Stimulated activated CD8-positive, alpha-beta memory T cell treated with anti-CD3 and anti-CD28 coated beads, Interleukin-7, amount 100 ng/mL, for 48 hours (primary cell): Measurements from ENCODE around the gene EIF3M.
"Not testable (repeated sequence)": the region's sequence is repeated elsewhere in the genome, so short reads cannot be mapped to it uniquely, and the experiment has no call there.

ENCODE experiments used
- DNase-seq, 2 donors: peaks; one replicate each; pipeline ENCODE4 v3.0.0-alpha.2; 2020; ENCODE audit warnings: low read depth in 1 of 2; ENCODE audit errors: extremely low read depth in 1 of 2

The EIF3M gene

DNA sequence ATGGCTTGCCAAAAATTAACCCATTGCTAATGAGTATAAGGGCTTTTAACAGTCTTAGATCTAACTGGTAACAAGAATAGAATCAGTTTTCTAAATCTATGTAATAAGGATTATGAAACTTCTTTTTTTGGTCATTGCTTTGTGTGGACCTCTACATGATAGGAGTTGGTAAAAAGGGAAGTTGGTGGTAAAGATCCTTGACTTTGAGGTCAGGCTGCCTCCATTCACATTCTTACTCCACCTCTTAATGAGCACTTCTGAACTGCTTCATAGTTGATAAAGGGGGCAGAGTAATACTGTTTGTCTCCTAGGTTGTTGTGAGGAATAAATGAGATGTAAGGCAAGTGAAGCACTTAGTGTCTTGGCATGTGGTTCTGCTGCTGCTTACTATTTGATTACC is 10.6 kb downstream of the EIF3M start:
- DNase-seq = no peak

GRCh38 chr11:32596114-32596513 is 12.5 kb downstream of the EIF3M start:
- DNase-seq = peak in 1 of 2 donors; percentile 32

GRCh38 chr11:32597921-32598320 is 14.3 kb downstream of the EIF3M start:
- DNase-seq = no peak

- DNase-seq = no peak
Observed at GRCh38 chr11:32602657-32603415, 19.2 kb downstream of the EIF3M start.

- no peak for DNase-seq
Observed at GRCh38 chr11:32606220-32606619, 22.6 kb downstream of the EIF3M start.

DNA sequence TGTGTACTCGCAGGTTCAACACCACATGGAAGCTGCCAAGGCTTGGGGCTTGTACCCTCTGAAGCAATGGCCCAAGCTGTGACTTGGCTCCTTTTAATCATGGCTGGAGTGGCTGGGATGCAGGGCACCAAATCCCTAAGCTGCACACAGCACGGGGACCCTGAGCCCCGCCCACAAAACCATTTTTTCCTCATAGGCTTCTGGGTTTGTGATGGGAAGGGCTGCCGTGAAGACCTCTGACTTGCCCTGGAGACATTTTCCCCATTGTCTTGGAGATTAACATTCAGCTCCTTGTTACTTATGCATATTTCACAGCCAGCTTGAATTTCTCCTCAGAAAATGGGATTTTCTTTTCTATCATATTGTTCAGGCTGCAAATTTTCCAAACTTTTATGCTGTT is 25.2 kb downstream of the EIF3M start:
- not testable (repeated sequence) for DNase-seq

DNA sequence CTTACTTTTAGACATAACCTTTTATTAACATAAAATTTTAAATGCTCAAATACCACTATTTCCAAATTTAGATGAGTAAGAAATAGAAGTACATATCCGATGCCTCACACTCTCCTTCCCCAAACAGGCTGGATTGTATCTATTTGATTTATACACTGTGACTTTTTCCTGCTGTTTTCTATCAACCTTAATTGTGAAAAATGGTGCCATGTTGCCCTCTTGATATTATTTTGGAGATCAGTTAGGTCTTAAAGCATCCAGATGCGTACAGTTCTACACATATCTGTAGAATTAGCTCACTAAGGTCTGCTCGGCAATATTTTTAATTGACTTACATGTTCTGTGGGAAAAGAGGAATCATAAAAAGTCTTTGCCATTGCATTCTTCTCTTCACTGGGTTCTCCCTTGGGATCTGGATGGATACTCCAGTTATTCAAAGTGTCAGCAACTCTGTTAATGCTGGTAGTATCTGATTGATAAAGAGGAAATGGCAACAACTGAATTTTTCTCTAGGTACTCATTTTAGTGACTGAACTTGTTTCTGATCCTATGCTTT is 27.2 kb downstream of the EIF3M start:
- DNase-seq = no peak

- no peak for DNase-seq
Observed at GRCh38 chr11:32613500-32614151, 30.0 kb downstream of the EIF3M start.

DNA sequence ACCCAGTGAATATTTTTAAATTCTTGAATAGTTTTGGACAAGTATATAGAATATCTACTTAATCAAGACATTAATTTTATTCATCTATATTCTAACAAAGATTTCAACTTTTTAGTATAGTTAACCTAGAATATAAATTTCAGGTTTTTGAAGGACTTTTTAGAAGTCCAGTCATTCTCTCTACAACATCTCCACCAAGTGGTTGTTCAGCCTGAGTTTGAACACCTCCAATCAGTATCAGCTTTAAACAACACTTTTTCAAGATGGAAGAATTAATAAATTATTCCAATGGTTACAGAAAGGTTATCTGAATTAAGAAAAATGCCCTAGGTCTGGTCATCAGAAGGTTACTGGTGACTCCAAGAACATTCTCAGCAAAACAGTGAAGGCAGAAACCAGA is 31.8 kb downstream of the EIF3M start:
- no peak for DNase-seq

- no peak for DNase-seq
Observed at GRCh38 chr11:32616903-32617302, 33.3 kb downstream of the EIF3M start.

- no peak for DNase-seq
Observed at GRCh38 chr11:32630844-32631243, 47.2 kb downstream of the EIF3M start.

DNA sequence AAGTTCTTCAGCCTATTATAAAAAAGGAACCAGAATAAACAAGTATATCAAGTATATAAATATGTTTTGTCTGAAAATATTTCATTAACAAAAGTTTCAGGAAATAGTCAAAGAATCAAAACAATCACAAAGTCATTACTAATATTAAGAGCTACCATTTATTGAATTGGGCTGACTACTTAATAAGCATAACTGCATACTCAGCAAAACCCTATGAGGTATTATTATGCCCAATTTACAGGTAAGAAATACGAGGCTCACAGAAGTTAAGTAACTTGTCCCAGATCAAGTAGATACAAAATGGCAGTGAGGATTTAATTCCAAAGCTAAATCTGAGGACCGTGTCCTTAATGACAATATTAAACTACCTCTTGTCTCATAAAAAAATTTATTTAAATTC is 52.2 kb downstream of the EIF3M start:
- DNase-seq = no peak

DNA sequence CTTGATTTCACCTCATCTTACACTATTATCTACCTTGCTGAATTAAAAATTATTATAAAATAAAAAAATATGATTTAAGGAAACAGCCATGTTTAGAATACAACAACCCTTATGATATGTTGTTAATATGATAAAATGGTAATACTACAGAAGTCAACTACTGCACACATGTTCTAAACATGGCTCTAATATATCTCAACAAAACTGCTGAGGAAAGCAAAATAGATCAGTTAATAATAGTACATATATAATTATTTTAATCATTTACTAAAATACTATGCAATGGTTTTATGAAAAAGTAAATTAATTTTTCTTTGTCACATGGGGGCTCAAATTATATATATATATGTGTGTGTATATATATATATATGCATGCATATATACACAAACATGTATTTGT is 57.7 kb downstream of the EIF3M start:
- no peak for DNase-seq

- no peak for DNase-seq
Observed at GRCh38 chr11:32643526-32643925, 59.9 kb downstream of the EIF3M start.
